Measurements from ENCODE around the gene BACE2. TPM values are rescaled to one million over a fixed set of nuclear protein-coding genes. Genes with fewer than 3 reads are reported as not detected.

BACE2 gene
- total RNA-seq, 1 experiment from 2014 or later, result 23.2 TPM

DNA sequence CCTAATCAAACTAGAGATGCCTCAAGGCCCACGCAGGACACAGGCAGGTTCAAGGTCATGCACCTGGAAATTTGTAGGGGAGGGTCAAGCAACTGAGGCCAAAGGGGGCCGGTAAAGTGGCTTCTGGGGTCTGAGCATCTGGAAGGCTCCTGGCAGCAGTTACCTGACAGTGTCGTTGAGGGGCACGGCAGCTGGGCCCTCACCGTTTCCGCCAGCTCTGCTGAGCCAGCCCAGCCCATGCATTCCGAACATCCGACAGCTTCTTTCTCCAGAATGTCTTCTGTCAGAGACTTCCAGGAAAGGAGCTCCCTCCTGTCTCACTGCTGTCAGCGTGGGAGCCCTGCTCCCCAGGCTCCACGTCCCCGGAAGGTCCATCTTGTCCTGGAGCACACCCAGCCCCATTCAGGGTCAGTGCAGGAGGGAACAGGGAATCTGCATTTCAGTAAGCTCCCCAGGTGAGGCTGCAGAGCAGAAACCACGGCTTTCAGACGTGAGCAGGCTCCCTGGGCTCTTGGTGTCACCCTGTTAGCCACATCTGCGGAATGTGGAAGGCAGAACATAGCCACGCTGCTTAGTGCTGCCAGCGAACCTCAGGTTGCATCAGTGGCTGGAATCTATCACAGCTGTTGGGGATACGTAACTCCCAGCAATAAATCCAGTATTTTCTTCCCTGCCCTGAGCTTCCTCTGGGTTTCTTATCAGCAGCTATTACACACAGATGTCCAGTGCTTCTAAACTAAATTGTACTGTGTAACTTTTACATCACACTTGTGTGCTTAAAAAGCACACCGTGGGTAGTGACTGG lies 112.4 kb downstream of the BACE2 start:
- Histone ChIP-seq H3K4me2 (ENCODE audit: low read length) (no peak overlapping the region), H3K79me2 (ENCODE audit: insufficient read depth, low read length) (no peaks in the 10 kb centered on the region), H4K20me1 (ENCODE audit: insufficient read depth) (no peaks in the 10 kb centered on the region), H3K27ac (ENCODE audit: low read depth, low read length) (no peak overlapping the region), H3K9ac (ENCODE audit: low read length) (no peak overlapping the region), H3K27me3 (ENCODE audit: insufficient read depth, low read length) (peaks cover 5% of the 10 kb centered on the region; the same call in 1 of the 2 replicates), H3K9me2 (ENCODE audit: insufficient read depth) (no peaks in the 10 kb centered on the region), H2AFZ (ENCODE audit: low read depth, low read length, poor library complexity, severe bottlenecking) (no peak overlapping the region), H3K4me3 (replicated peaks in 1 of 2; ENCODE audit: low read depth in 1 of 2, low read length in 2 of 2) (no peak overlapping the region), H3K9me3 (ENCODE audit: control insufficient read depth in 1 of 2, insufficient read depth in 1 of 2, low read depth in 1 of 2, low read length in 2 of 2) (no peaks in the 10 kb centered on the region), H3K36me3 (ENCODE audit: control insufficient read depth in 1 of 2, insufficient read depth in 2 of 2, low read length in 2 of 2) (no peaks in the 10 kb centered on the region), H3K4me1 (ENCODE audit: control insufficient read depth in 1 of 2, insufficient read depth in 2 of 2, low read length in 2 of 2) (no peaks in the 10 kb centered on the region)
- ChIA-PET CTCF (interaction anchor here (0.6 kb wide), 1 partner anchor 981 kb away, joined by 3 read pairs; no protein-coding TSS in a partner anchor), RAD21 (ENCODE audit: low non-redundant PET in 1 of 2, low total read pairs in 2 of 2, uncharacterized antibody in 2 of 2, unreplicated experiment in 2 of 2) (no interaction called here), POLR2A (no interaction called here)
- ATAC-seq (no peak), DNase-seq (ENCODE audit: low read depth, low spot score) (no peak)
- intact Hi-C loops (cut with micrococcal nuclease), result loop anchor here (5.0 kb wide), 1 partner anchor 497 kb away; no protein-coding TSS in a partner anchor
- BruUV-seq (replicated peaks), result no TSS peak
- TF ChIP-seq RAD21 (IDR thresholded peaks at IDR 0.05; ENCODE audit: low read depth), result no peak
- no peak for TF ChIP-seq YY1 (IDR thresholded peaks at IDR 0.05; ENCODE audit: extremely low read depth, insufficient replicate concordance, low read depth, low read length)
- no peak for TF ChIP-seq ELF1 (IDR thresholded peaks at IDR 0.05; ENCODE audit: borderline replicate concordance, low read depth)
- TF ChIP-seq EZH2 (IDR thresholded peaks at IDR 0.05), result no peak
- TF ChIP-seq, protein P1, sequence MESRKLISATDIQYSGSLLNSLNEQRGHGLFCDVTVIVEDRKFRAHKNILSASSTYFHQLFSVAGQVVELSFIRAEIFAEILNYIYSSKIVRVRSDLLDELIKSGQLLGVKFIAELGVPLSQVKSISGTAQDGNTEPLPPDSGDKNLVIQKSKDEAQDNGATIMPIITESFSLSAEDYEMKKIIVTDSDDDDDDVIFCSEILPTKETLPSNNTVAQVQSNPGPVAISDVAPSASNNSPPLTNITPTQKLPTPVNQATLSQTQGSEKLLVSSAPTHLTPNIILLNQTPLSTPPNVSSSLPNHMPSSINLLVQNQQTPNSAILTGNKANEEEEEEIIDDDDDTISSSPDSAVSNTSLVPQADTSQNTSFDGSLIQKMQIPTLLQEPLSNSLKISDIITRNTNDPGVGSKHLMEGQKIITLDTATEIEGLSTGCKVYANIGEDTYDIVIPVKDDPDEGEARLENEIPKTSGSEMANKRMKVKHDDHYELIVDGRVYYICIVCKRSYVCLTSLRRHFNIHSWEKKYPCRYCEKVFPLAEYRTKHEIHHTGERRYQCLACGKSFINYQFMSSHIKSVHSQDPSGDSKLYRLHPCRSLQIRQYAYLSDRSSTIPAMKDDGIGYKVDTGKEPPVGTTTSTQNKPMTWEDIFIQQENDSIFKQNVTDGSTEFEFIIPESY (IDR thresholded peaks at IDR 0.05; ENCODE audit: extremely low read depth, insufficient replicate concordance, low read length), result no peak
- TF ChIP-seq POLR2A (IDR thresholded peaks at IDR 0.05; ENCODE audit: borderline replicate concordance, extremely low read depth, insufficient read depth, insufficient read length), result no peak
- no peak for TF ChIP-seq ZFX (IDR thresholded peaks at IDR 0.05)
- no peak for TF ChIP-seq SP1 (IDR thresholded peaks at IDR 0.05; ENCODE audit: low read depth)
- TF ChIP-seq CBX3 (IDR thresholded peaks at IDR 0.05; ENCODE audit: low read depth), result no peak
- no peak for TF ChIP-seq EZH2phosphoT487 (IDR thresholded peaks at IDR 0.05; ENCODE audit: borderline replicate concordance)
- TF ChIP-seq, protein P2, sequence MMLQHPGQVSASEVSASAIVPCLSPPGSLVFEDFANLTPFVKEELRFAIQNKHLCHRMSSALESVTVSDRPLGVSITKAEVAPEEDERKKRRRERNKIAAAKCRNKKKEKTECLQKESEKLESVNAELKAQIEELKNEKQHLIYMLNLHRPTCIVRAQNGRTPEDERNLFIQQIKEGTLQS (IDR thresholded peaks at IDR 0.05), result no peak

All from HCT116 (cell line).